A673 (cell line): Measurements from ENCODE around the gene COX6B2. TPM values are rescaled to one million over a fixed set of nuclear protein-coding genes. Genes with fewer than 3 reads are reported as not detected.

Source experiments
- BruUV-seq: library from RNA; stranded (reverse); fragments of 400-500 nt; replicated peaks from 2 replicates; lab custom pipeline; 2021; lab: Mats Ljungman, UMichigan
- CTCF ChIA-PET: fragments of 300-600 bp; sonication (Branson Sonifier 250); formaldehyde crosslinking; loops from one replicate; lab custom pipeline; 2022; ENCODE audit warnings: antibody characterized with exemption; lab: Charles Lee
- POLR2A ChIA-PET: fragments of 300-600 bp; sonication (Branson Sonifier 250); formaldehyde crosslinking; loops from one replicate; lab custom pipeline; 2022; ENCODE audit warnings: antibody characterized with exemption; ENCODE audit not compliant: low non-redundant PET; lab: Charles Lee
- DNase-seq: peaks from one replicate; pipeline ENCODE4 v3.0.0-alpha.2; 2015; ENCODE audit warnings: low spot score
- H3K27ac ChIP-seq: fragments of 200-600 bp; sonication (generic); 2 replicates; pipeline ENCODE4 v1.5.1; 2016; ENCODE audit warnings: mixed run types, low read depth, mild to moderate bottlenecking, mixed read lengths, antibody characterized with exemption, low read length; ENCODE audit not compliant: poor library complexity, severe bottlenecking
- H3K27me3 ChIP-seq: fragments of 200-600 bp; sonication (generic); replicated peaks from 2 replicates; pipeline ENCODE4 v1.6.1; 2017; ENCODE audit warnings: mixed run types, low read depth, mild to moderate bottlenecking, mixed read lengths, antibody characterized with exemption, low read length; ENCODE audit not compliant: insufficient read depth, poor library complexity
- H3K36me3 ChIP-seq: fragments of 200-600 bp; sonication (generic); 2 replicates; pipeline ENCODE4 v1.6.1; 2016; ENCODE audit warnings: mixed run types, mild to moderate bottlenecking, mixed read lengths, antibody characterized with exemption, low read length; ENCODE audit not compliant: insufficient read depth, poor library complexity, severe bottlenecking
- H3K4me1 ChIP-seq: fragments of 200-600 bp; sonication (generic); 2 replicates; pipeline ENCODE4 v1.6.1; 2017; ENCODE audit warnings: mixed run types, mild to moderate bottlenecking, mixed read lengths, antibody characterized with exemption, low read length; ENCODE audit not compliant: insufficient read depth, poor library complexity, severe bottlenecking
- H3K4me3 ChIP-seq: fragments of 200-600 bp; sonication (generic); 2 replicates; pipeline ENCODE4 v1.5.1; 2016; ENCODE audit warnings: low read depth, mixed run types, mild to moderate bottlenecking, mixed read lengths, low read length; ENCODE audit not compliant: poor library complexity, severe bottlenecking
- H3K9me3 ChIP-seq: fragments of 200-600 bp; sonication (generic); 2 replicates; pipeline ENCODE4 v1.6.1; 2016; ENCODE audit warnings: mixed run types, low read depth, mild to moderate bottlenecking, mixed read lengths, antibody characterized with exemption, low read length; ENCODE audit not compliant: poor library complexity, severe bottlenecking
- CTCF ChIP-seq: fragments of 300-800, 200-600 bp; sonication (generic); conservative IDR thresholded peaks from 2 replicates; pipeline ENCODE4 v1.5.1; 2017; ENCODE audit warnings: low read depth, mild to moderate bottlenecking, antibody characterized with exemption, low read length, moderate library complexity, mixed read lengths
- EZH2 ChIP-seq: fragments of 200-600 bp; sonication (generic); IDR thresholded peaks from 2 replicates; pipeline ENCODE4 v1.6.1; 2017; ENCODE audit warnings: borderline replicate concordance, low read depth, mild to moderate bottlenecking, mixed read lengths, antibody characterized with exemption, low read length; ENCODE audit not compliant: poor library complexity, severe bottlenecking
- intact Hi-C: fragments of 100-400 bp; cut with micrococcal nuclease; formaldehyde crosslinking; loops from one replicate; pipeline ENCODE4 v1.10.0; 2022; ENCODE audit not compliant: unreplicated experiment
- total RNA-seq: library from RNA; stranded (reverse); gene quantifications from 2 replicates; pipeline ENCODE4 v1.2.3, GENCODE V29; 2021

COX6B2 gene
- total RNA-seq, 1 experiment from 2014 or later = not detected

- Histone ChIP-seq H3K4me3 (no peak overlapping the region), H3K27ac (no peak overlapping the region), H3K9me3 (no peaks in the 10 kb centered on the region), H3K36me3 (no peaks in the 10 kb centered on the region), H3K4me1 (no peaks in the 10 kb centered on the region), H3K27me3 (no peaks in the 10 kb centered on the region)
- TF ChIP-seq EZH2 = no peak
- no peak for TF ChIP-seq CTCF
- no peak for DNase-seq
- BruUV-seq = no TSS peak
- intact Hi-C loops = no loop called here
- POLR2A ChIA-PET = no interaction called here
- CTCF ChIA-PET = no interaction called here
Observed at GRCh38 chr19:55362174-55362989, 7.9 kb upstream of the COX6B2 start.

GRCh38 chr19:55360902-55361301 is 6.4 kb upstream of the COX6B2 start:
- Histone ChIP-seq H3K4me1 (no peaks in the 10 kb centered on the region), H3K4me3 (no peak overlapping the region), H3K36me3 (no peaks in the 10 kb centered on the region), H3K9me3 (no peaks in the 10 kb centered on the region), H3K27ac (no peak overlapping the region), H3K27me3 (peaks cover under 1% of the 10 kb centered on the region)
- BruUV-seq = no TSS peak
- no peak for TF ChIP-seq CTCF
- no peak for TF ChIP-seq EZH2
- ChIA-PET CTCF (no interaction called here), POLR2A (no interaction called here)
- DNase-seq = no peak
- intact Hi-C loops = no loop called here

- H3K4me3 ChIP-seq = no peak overlapping the region
- TF ChIP-seq EZH2 = no peak
- H3K9me3 ChIP-seq = no peaks in the 10 kb centered on the region
- no peak for DNase-seq
- H3K27ac ChIP-seq = no peak overlapping the region
- peaks cover 5% of the 10 kb centered on the region for H3K4me1 ChIP-seq
- BruUV-seq = no TSS peak
- H3K27me3 ChIP-seq = peaks cover 15% of the 10 kb centered on the region
- ChIA-PET CTCF (interaction anchor here (0.6 kb wide), 1 partner anchor 114 kb away, joined by 8 read pairs; no protein-coding TSS in a partner anchor), POLR2A (no interaction called here)
- H3K36me3 ChIP-seq = no peaks in the 10 kb centered on the region
- intact Hi-C loops = no loop called here
Observed at GRCh38 chr19:55358943-55359908, 4.7 kb upstream of the COX6B2 start.
